ENCODE data around the gene LGR6.

DNA sequence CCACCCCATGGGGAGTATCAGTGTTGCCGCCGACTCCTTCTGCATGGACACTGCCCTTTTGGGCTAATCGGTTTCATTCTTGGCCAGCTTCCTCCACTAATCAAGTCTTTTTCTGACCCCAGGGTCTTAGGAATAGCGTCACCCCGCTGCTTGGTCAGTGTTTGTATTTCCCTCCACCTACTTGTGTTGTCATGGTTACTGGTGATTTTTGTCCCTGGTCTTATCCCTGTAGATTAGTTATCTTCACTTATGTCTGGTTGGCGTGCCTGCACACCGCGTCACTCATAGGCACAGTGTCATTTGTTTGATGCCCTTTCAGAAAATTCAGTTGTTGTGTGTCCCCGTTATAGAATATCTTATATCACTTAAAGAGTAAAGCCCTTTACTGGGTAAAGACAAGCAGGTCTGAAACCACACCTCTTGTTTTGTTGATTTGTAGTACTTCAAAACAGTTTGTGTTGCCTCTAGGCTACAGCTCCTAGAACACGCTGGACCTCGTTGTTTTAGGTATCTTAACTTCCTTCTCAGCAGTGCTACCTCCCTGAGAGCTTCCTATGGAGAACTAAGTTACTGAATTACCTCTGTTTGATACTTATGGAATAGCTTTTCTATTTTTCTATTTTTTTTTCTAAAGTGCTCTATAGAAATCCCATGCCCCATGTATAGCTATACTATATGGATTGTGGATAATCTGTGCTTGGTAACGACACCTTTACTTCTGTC, 155.8 kb downstream of the LGR6 start:
- TF ChIP-seq, protein P1, sequence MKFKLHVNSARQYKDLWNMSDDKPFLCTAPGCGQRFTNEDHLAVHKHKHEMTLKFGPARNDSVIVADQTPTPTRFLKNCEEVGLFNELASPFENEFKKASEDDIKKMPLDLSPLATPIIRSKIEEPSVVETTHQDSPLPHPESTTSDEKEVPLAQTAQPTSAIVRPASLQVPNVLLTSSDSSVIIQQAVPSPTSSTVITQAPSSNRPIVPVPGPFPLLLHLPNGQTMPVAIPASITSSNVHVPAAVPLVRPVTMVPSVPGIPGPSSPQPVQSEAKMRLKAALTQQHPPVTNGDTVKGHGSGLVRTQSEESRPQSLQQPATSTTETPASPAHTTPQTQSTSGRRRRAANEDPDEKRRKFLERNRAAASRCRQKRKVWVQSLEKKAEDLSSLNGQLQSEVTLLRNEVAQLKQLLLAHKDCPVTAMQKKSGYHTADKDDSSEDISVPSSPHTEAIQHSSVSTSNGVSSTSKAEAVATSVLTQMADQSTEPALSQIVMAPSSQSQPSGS (tag by site-specific recombination; IDR thresholded peaks at IDR 0.05; ENCODE audit: low read depth): no peak
- TF ChIP-seq ZNF426 (tag by site-specific recombination; IDR thresholded peaks at IDR 0.05): no peak
- no peak for TF ChIP-seq ZNF221 (tag by site-specific recombination; IDR thresholded peaks at IDR 0.05; ENCODE audit: borderline replicate concordance)
- TF ChIP-seq, protein P2, sequence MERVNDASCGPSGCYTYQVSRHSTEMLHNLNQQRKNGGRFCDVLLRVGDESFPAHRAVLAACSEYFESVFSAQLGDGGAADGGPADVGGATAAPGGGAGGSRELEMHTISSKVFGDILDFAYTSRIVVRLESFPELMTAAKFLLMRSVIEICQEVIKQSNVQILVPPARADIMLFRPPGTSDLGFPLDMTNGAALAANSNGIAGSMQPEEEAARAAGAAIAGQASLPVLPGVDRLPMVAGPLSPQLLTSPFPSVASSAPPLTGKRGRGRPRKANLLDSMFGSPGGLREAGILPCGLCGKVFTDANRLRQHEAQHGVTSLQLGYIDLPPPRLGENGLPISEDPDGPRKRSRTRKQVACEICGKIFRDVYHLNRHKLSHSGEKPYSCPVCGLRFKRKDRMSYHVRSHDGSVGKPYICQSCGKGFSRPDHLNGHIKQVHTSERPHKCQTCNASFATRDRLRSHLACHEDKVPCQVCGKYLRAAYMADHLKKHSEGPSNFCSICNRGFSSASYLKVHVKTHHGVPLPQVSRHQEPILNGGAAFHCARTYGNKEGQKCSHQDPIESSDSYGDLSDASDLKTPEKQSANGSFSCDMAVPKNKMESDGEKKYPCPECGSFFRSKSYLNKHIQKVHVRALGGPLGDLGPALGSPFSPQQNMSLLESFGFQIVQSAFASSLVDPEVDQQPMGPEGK (tag by site-specific recombination; IDR thresholded peaks at IDR 0.05): no peak
- TF ChIP-seq, protein P3, sequence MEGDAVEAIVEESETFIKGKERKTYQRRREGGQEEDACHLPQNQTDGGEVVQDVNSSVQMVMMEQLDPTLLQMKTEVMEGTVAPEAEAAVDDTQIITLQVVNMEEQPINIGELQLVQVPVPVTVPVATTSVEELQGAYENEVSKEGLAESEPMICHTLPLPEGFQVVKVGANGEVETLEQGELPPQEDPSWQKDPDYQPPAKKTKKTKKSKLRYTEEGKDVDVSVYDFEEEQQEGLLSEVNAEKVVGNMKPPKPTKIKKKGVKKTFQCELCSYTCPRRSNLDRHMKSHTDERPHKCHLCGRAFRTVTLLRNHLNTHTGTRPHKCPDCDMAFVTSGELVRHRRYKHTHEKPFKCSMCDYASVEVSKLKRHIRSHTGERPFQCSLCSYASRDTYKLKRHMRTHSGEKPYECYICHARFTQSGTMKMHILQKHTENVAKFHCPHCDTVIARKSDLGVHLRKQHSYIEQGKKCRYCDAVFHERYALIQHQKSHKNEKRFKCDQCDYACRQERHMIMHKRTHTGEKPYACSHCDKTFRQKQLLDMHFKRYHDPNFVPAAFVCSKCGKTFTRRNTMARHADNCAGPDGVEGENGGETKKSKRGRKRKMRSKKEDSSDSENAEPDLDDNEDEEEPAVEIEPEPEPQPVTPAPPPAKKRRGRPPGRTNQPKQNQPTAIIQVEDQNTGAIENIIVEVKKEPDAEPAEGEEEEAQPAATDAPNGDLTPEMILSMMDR (tag by site-specific recombination; IDR thresholded peaks at IDR 0.05): no peak
- no peak for TF ChIP-seq ZNF324 (tag by site-specific recombination; IDR thresholded peaks at IDR 0.05)
- TF ChIP-seq ZNF155 (tag by site-specific recombination; IDR thresholded peaks at IDR 0.05): no peak
- TF ChIP-seq ZNF707 (tag by site-specific recombination; IDR thresholded peaks at IDR 0.05): no peak
- TF ChIP-seq, protein P4, sequence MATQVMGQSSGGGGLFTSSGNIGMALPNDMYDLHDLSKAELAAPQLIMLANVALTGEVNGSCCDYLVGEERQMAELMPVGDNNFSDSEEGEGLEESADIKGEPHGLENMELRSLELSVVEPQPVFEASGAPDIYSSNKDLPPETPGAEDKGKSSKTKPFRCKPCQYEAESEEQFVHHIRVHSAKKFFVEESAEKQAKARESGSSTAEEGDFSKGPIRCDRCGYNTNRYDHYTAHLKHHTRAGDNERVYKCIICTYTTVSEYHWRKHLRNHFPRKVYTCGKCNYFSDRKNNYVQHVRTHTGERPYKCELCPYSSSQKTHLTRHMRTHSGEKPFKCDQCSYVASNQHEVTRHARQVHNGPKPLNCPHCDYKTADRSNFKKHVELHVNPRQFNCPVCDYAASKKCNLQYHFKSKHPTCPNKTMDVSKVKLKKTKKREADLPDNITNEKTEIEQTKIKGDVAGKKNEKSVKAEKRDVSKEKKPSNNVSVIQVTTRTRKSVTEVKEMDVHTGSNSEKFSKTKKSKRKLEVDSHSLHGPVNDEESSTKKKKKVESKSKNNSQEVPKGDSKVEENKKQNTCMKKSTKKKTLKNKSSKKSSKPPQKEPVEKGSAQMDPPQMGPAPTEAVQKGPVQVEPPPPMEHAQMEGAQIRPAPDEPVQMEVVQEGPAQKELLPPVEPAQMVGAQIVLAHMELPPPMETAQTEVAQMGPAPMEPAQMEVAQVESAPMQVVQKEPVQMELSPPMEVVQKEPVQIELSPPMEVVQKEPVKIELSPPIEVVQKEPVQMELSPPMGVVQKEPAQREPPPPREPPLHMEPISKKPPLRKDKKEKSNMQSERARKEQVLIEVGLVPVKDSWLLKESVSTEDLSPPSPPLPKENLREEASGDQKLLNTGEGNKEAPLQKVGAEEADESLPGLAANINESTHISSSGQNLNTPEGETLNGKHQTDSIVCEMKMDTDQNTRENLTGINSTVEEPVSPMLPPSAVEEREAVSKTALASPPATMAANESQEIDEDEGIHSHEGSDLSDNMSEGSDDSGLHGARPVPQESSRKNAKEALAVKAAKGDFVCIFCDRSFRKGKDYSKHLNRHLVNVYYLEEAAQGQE (tag by site-specific recombination; IDR thresholded peaks at IDR 0.05): no peak
